GM18520 (cell line): ENCODE results near the gene AMFR.

ENCODE experiments used
- ATAC-seq: cut with Tn5 transposase; IDR thresholded peaks from one replicate; pipeline ENCODE4 v1.9.1; 2021; ENCODE audit not compliant: unreplicated experiment

The AMFR gene

DNA sequence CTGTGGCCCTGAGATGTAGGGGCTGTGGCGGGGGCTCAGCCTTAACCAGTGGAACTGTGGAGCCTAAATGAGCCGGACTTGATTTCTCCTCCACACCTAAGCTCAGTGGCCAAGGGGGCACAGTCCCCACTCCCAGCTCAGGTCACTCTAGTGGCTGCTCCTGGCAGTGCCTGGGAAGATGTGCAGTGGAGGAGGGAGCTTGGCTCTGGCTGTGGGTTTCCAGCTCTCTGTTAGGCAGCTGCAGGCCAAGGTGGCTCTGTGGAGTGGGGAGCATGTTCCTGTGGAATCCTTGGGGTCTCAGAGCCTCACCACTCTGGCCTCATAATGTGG is 76.3 kb downstream of the AMFR start:
- ATAC-seq, result no peak

GRCh38 chr16:56348168-56349085 is 76.9 kb downstream of the AMFR start:
- ATAC-seq, result no peak

GRCh38 chr16:56347670-56348069 is 77.7 kb downstream of the AMFR start:
- no peak for ATAC-seq

DNA sequence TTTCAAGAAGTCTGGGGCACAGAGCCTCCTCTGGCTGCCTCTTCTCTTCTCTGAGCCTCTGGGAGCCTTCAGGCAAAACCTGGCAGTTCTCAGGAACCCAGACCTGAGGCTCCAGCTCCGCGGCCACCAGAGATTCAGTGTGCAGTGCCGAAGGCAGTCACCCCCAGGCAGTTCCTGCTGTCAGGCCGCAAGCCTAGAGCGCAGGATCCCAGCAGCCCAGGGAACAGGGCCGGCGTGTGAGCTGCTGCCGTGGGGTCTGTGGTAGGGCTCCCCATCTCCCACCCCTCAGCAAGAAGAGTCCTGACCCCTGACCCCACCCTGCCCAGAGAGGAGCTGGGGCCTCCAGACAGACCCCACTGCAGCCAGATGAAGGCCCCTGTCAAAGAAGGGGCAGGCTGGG is 78.2 kb downstream of the AMFR start:
- ATAC-seq, result no peak

DNA sequence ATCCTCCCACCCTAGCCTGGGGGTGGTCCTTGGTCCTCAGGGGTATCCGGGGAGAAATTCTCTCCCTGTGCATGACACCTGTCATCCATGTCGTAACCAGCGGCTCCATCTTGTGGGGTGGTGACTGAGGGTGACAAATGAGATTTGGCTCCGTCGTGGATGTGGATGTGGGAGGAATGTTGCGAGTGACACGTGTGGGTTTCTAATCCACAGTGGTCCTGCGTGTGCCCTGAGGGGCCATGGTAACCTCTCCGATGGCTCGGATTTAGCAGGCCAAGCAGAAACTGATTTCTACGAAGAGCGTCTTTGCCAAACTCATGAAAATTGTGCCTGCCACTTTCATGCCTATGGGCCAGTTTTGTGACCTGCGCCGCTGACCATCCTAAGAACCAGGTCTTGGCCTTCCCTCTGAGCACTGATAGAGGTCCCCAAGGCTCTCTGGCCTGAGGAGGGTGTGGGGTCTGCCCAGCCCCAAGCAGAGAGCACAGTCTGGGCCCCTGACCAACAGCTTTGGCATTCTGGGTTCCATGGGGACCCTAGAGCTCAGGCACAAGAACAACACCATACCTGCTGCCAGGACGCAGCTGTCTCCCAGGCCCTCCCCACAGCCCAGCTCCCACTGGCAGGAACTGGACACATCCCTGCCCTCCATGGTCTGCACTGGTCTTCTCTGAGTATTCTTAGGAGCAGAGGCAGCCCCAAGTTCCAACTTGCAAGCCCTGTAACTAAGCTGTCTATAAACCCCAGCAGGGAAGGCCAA is 79.0 kb downstream of the AMFR start:
- no peak for ATAC-seq

- ATAC-seq, result no peak
Measured at GRCh38 chr16:56345406-56346050, 79.8 kb downstream of the AMFR start.

- ATAC-seq, result no peak
Measured at GRCh38 chr16:56344518-56345405, 80.6 kb downstream of the AMFR start.

DNA sequence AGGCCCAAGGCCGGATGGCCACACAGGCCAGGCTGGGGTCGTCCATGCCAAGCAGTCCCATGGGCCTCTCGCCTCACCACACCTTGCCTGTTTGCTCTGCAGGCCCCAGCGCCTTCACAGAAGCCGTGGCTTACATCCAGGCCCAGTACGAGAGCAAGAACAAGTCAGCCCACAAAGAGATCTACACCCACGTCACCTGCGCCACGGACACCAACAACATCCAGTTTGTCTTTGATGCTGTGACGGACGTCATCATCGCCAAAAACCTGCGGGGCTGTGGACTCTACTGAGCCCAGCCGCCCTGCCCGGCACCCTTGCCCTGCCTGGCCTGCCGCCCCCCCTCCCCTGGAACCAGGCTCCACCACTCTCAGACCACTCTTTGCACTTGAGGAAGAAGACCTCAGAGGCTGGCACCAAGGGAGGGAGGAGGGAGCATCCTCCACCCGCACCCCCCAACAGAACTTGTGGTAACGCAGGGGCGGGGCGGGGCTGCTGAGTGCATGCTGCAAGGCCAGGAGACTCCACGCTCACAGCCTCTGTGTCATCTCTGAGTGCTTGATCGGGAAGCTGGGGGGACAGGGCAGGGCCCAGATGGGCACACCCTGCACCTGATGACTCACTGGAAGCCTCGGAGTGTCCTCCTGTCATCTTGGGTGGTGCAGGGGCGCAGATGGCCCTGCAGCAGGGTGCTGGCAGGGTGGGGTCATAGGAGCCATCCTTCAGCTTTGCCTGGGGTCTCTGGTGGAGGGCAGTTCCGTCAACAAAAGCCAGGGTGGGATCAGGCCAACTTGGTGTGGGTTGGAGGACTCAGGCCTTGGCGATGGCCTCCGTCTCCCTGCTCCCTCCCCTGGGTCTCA is 81.5 kb downstream of the AMFR start:
- no peak for ATAC-seq

GRCh38 chr16:56341656-56342399 is 83.5 kb downstream of the AMFR start:
- no peak for ATAC-seq

DNA sequence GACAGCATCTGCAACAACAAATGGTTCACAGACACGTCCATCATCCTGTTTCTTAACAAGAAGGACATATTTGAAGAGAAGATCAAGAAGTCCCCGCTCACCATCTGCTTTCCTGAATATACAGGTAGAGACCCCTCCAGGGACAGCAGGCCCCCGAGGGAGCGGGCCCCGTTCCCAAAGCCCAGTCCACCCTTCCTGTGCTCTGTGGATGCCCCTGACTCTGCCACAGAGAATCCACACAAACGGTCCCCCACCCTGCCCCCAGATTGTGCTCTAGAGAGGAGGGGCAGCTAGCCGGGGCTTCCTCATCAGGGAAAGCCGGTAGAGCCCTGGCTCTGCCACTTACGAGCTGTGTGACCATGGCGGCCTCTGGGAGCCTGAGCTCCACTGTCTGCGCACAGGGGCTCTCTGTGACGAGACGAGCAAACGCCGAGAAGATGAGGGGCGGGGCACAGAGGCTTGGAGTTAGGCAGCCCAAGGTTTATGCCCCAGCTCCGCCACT is 84.4 kb downstream of the AMFR start:
- ATAC-seq, result no peak

DNA sequence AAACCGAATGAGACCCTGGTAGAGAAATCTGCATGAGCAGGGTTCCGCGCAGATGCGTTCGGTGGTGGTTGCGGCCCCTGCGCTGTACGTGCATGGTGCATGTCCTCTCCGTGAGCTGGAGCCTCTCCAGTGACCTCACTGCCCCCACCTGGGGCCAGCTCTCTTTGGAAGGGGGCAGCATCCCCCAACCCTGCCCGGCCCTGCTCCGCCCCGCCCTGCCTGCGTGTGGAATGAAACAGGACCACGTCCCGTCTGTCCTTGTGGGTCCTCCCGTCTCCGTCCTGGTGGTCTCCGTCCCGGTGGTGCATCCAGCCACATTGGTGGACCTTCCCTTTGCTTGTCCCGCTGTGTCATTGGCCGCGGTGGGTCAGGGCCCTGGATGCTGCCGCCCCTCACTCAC is 84.9 kb downstream of the AMFR start:
- no peak for ATAC-seq

DNA sequence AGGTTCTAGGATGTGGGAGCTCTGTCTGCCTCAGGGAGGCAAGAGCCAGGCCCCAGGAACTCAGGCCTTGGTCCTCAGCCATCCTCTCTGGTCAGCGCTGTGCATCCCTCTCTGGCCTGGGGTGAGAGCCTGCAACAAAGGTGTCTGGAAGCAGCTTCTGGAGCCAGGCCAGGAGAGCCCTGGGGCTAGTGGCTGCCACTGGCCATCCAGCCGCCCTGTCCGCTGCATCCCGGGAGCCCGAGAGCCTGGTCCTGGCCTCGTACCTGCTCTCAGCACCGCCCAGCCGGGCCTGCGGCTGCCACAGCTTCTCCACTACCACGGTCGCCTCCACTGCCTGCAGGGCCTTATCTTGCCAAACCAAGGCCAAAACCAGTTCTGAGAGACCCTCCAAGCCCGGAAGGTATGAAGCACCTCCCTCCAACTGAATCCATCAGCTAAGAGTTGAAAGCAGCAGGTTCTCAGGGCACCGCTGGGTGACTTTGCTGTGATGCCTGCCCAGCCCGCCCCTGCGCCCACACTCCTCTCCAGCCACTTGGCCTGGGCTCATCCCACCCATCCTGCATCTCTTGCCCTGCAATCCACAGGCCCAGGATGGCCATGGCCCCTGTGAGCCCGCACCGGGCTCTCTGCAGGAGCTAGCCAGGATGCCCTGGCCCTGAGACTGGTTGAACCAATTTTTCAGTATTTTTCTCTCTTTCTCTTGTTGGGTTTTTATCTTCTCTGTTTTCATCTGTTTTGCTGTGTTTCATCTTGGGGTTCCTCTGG is 85.7 kb downstream of the AMFR start:
- no peak for ATAC-seq

- no peak for ATAC-seq
Measured at GRCh38 chr16:56338566-56339318, 86.6 kb downstream of the AMFR start.

DNA sequence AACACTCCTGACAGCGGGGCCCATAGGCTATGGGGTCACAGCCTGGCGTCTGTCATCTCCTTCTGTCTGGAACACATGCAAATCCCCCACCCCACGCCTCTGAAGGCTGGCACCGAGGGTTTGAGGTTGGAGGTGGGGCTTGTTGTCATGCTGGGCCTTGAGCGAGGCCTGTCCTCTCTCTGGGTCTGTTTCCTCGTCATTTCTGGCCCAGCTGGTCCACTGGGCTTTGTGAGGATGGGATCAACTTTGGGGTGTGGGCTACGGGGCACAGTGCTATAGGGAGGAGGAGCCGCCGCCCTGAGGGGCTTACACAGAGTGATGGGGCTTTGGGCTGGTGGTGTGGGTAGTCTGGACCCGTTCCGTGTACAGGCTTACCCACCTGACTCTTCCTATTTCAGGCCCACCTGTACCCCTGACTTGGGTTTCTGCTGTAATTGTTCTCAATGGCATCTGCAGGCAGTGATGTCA is 87.5 kb downstream of the AMFR start:
- ATAC-seq, result no peak

- no peak for ATAC-seq
Measured at GRCh38 chr16:56337131-56337857, 88.1 kb downstream of the AMFR start.

- no peak for ATAC-seq
Measured at GRCh38 chr16:56336711-56337110, 88.6 kb downstream of the AMFR start.
